ENCODE results near the gene TTLL5. TPM values are rescaled to one million over a fixed set of nuclear protein-coding genes. Genes with fewer than 3 reads are reported as not detected.

Gene TTLL5
- total and polyA plus RNA-seq, 2 of the 4 experiments (the other 2 are of a cell fraction), result 11.9 to 16.7 TPM

DNA sequence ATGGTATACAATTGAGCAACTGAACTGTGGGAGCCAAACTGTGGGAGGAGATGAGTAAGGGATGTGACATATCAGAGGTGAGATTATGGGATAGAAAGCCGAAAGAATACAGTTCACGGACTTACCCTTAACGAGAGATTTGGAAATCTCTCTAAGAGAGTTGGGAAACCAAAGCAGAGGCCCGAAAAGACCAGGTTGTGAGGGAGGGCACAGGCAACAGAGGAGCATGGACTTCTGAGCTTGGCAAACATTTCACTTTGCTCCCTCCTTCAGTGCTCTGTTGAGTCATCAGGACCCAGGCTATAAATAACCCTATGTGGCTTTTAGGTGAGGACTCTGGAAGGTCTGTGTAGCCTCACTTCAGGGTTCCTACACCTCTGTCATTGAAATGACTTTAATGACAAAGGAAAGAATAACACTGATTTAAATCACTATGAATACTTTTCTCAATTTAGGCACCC, 200.1 kb downstream of the TTLL5 start (continued):
- TF ChIP-seq MXI1 (IDR thresholded peaks at IDR 0.05; ENCODE audit: borderline replicate concordance, low read depth, low read length), result no peak

DNA sequence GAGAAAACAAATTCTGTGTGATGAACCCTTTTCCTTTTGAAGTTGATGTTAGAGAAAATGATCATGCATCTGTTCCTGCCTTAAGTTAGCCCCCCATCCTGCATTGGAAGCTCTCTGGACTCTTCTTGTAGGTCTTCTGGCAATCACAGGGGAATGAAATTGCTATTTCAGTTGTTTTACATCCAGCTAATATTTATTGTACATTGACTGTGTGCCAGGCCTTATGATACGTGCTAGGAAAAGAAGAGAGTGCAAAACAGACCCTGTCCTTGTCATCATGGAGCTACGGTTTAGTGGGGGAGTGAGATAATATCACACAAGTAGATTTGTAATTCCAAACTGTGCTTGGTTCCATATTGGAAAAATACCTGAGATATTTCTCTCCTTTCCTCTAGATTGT, 202.2 kb downstream of the TTLL5 start:
- intact Hi-C loops (cut with micrococcal nuclease) (no loop called here), in situ Hi-C loops (cut with MboI; ENCODE audit: low sequenced_read_pairs) (no loop called here), dilution Hi-C loops (cut with HindIII; ENCODE audit: low sequenced_read_pairs, unreplicated experiment) (no loop called here)
- H3K27ac ChIP-seq (ENCODE audit: insufficient read depth, low read length), result no peak overlapping the region
- ATAC-seq (ENCODE audit: low read depth) (no peak), DNase-seq (no peak)
- H4K8ac ChIP-seq (ENCODE audit: low read depth in 2 of 2, low read length in 2 of 2), result no peak overlapping the region
- no CpG with 5 or more reads among the region's 2 CpGs for WGBS, 2 experiments (ENCODE audit: extremely low coverage in 2 of 2, insufficient read length in 1 of 2)
- no peak overlapping the region for H2BK5ac ChIP-seq (ENCODE audit: low read depth, low read length, poor library complexity, severe bottlenecking)
- no TSS peak for BruUV-seq (replicated peaks)
- H3K4me3 ChIP-seq (ENCODE audit: insufficient read depth, low read depth, low read length), result no peak overlapping the region
- H4K91ac ChIP-seq (ENCODE audit: insufficient read depth, low read depth, low read length), result no peak overlapping the region
- H4K20me1 ChIP-seq (ENCODE audit: insufficient read depth, low read length), result no peaks in the 10 kb centered on the region
- H3K4ac ChIP-seq (ENCODE audit: low read depth, low read length), result no peak overlapping the region
- H3K18ac ChIP-seq (ENCODE audit: low read depth, low read length), result no peak overlapping the region; the same call in 1 of the 2 replicates
- H2BK120ac ChIP-seq (ENCODE audit: low read depth, low read length), result no peak overlapping the region
- no peak overlapping the region for H4K5ac ChIP-seq (ENCODE audit: low read depth, low read length)
- no peak overlapping the region for H2AFZ ChIP-seq (replicated peaks; ENCODE audit: low read length, poor library complexity)
- no peak overlapping the region for H2AK5ac ChIP-seq (ENCODE audit: low read depth, low read length)
- POLR2A ChIA-PET (ENCODE audit: unreplicated experiment), result no interaction called here
- H2BK20ac ChIP-seq (ENCODE audit: low read depth, low read length), result no peak overlapping the region
- no peak overlapping the region for H3K56ac ChIP-seq (ENCODE audit: extremely low read depth, insufficient read depth, low read length)
- CTCF ChIA-PET, result no interaction called here
- peaks cover 8% of the 10 kb centered on the region for H3K9me1 ChIP-seq (ENCODE audit: insufficient read depth, low read length)
- TF ChIP-seq RCOR1 (IDR thresholded peaks at IDR 0.05; ENCODE audit: insufficient replicate concordance, low read length), result no peak
- TF ChIP-seq BHLHE40 (IDR thresholded peaks at IDR 0.05; ENCODE audit: low read depth, low read length), result no peak
- TF ChIP-seq RFX5 (IDR thresholded peaks at IDR 0.05; ENCODE audit: low read depth, low read length), result no peak
- no peak for TF ChIP-seq POLR2A (IDR thresholded peaks at IDR 0.05; ENCODE audit: low read depth, low read length)
- TF ChIP-seq, protein P1, sequence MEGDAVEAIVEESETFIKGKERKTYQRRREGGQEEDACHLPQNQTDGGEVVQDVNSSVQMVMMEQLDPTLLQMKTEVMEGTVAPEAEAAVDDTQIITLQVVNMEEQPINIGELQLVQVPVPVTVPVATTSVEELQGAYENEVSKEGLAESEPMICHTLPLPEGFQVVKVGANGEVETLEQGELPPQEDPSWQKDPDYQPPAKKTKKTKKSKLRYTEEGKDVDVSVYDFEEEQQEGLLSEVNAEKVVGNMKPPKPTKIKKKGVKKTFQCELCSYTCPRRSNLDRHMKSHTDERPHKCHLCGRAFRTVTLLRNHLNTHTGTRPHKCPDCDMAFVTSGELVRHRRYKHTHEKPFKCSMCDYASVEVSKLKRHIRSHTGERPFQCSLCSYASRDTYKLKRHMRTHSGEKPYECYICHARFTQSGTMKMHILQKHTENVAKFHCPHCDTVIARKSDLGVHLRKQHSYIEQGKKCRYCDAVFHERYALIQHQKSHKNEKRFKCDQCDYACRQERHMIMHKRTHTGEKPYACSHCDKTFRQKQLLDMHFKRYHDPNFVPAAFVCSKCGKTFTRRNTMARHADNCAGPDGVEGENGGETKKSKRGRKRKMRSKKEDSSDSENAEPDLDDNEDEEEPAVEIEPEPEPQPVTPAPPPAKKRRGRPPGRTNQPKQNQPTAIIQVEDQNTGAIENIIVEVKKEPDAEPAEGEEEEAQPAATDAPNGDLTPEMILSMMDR (conservative IDR thresholded peaks at IDR 0.05; ENCODE audit: low read depth, low read length), result no peak
- TF ChIP-seq MAFK (IDR thresholded peaks at IDR 0.05; ENCODE audit: low read depth, low read length), result no peak
- no peaks in the 10 kb centered on the region for H3K27me3 ChIP-seq (ENCODE audit: control insufficient read depth, insufficient read depth, low read length)
- H3K36me3 ChIP-seq (ENCODE audit: control insufficient read depth, insufficient read depth, low read length), result no peaks in the 10 kb centered on the region
- peaks cover 23% of the 10 kb centered on the region for H3K4me1 ChIP-seq (ENCODE audit: control insufficient read depth, insufficient read depth, low read length)
- no peak overlapping the region for H2AK9ac ChIP-seq (replicated peaks; ENCODE audit: low read depth, low read length, poor library complexity)
- H3K9ac ChIP-seq (ENCODE audit: low read depth, low read length), result no peak overlapping the region
- H3K14ac ChIP-seq (replicated peaks; ENCODE audit: low read depth, low read length), result peak overlapping the region; percentile 70
- no peaks in the 10 kb centered on the region; a peak in 1 of 4 replicates for H3K79me1 ChIP-seq (ENCODE audit: low read depth in 1 of 2, low read length in 2 of 2)
- H3K4me2 ChIP-seq (ENCODE audit: low read depth, low read length), result no peak overlapping the region
- H3K9me3 ChIP-seq (ENCODE audit: control insufficient read depth, insufficient read depth, low read length), result no peaks in the 10 kb centered on the region
- H2BK15ac ChIP-seq (ENCODE audit: low read depth, low read length), result peak overlapping the region; percentile 24; the same call in 1 of the 3 replicates
- H3K23ac ChIP-seq (ENCODE audit: low read depth, low read length), result 0 out of 2 replicates have a peak overlapping the region, but pooled peaks have one; percentile 32
